HCT116 (cell line): ENCODE measurements around the gene KBTBD8. TPM values are rescaled to one million over a fixed set of nuclear protein-coding genes. Genes with fewer than 3 reads are reported as not detected.

Source experiments
- ATAC-seq: fragments of 200-7000 bp; cut with Tn5 transposase; 2 replicates; pipeline ENCODE4 v1.9.1; 2020; ENCODE audit warnings: mild to moderate bottlenecking, moderate library complexity
- BruUV-seq: library from RNA; stranded (reverse); fragments of 400-500 nt; replicated peaks from 2 replicates; lab custom pipeline; 2021; lab: Mats Ljungman, UMichigan
- CTCF ChIA-PET: fragments of 300-600 bp; sonication (Branson Sonifier 250); formaldehyde crosslinking; loops from one replicate; lab custom pipeline; 2021; ENCODE audit warnings: antibody characterized with exemption; lab: Charles Lee
- POLR2A ChIA-PET: fragments of 300-600, 350-600 bp; sonication (Branson Sonifier 250); formaldehyde crosslinking; loops from one replicate; lab custom pipeline; 2021; ENCODE audit warnings: antibody characterized with exemption; lab: Charles Lee
- RAD21 ChIA-PET, 2 experiments: fragments of 300-600 bp; sonication (Branson Sonifier 250); formaldehyde crosslinking; loops; one replicate each; lab custom pipeline; 2023; ENCODE audit warnings: low total read pairs in 2 of 2; ENCODE audit not compliant: uncharacterized antibody in 2 of 2, unreplicated experiment in 2 of 2, low non-redundant PET in 1 of 2; lab: Charles Lee
- DNase-seq: peaks from one replicate; pipeline ENCODE4 v3.0.0-alpha.2; 2010; ENCODE audit warnings: low read depth, low spot score
- H2AFZ ChIP-seq: fragments of 200-600 bp; shearing (Covaris generic), sonication (generic); 2 replicates; pipeline ENCODE4 v1.6.1; 2017; ENCODE audit warnings: low read depth, mixed run types, mixed read lengths, antibody characterized with exemption, low read length; ENCODE audit not compliant: poor library complexity, severe bottlenecking
- H3K27ac ChIP-seq: 2 replicates; pipeline ENCODE4 v1.5.1; 2012; ENCODE audit warnings: low read depth, low read length
- H3K27me3 ChIP-seq: fragments of 200-600 bp; sonication (generic); 2 replicates; pipeline ENCODE4 v1.6.1; 2016; ENCODE audit warnings: mixed run types, low read length, mixed read lengths; ENCODE audit not compliant: insufficient read depth
- H3K36me3 ChIP-seq, 2 experiments: fragments of 200-500 bp in 1 of 2; fragments of 200-600 bp in 1 of 2; sonication (Bioruptor generic) in 1 of 2; sonication (generic) in 1 of 2; 2 replicates each; pipeline versions ENCODE4 v1.5.1 to v1.6.1; 2014 to 2016; ENCODE audit warnings: low read length in 2 of 2, inconsistent platforms in 1 of 2, mixed read lengths in 1 of 2, mixed run types in 1 of 2; ENCODE audit not compliant: insufficient read depth in 2 of 2, control insufficient read depth in 1 of 2
- H3K4me1 ChIP-seq, 2 experiments: fragments of 200-600 bp in 1 of 2; sonication (generic) in 1 of 2; 2 replicates each; pipeline versions ENCODE4 v1.5.1 to v1.6.1; 2012 to 2017; ENCODE audit warnings: low read length in 2 of 2, inconsistent platforms in 1 of 2, mild to moderate bottlenecking in 1 of 2, mixed read lengths in 1 of 2, mixed run types in 1 of 2, moderate library complexity in 1 of 2; ENCODE audit not compliant: insufficient read depth in 2 of 2, control insufficient read depth in 1 of 2
- H3K4me2 ChIP-seq: fragments of 200-600 bp; sonication (generic); 2 replicates; pipeline ENCODE4 v1.6.1; 2017; ENCODE audit warnings: mixed run types, low read length, mixed read lengths
- H3K4me3 ChIP-seq, 2 experiments: fragments of 200-600 bp in 1 of 2; sonication (generic) in 1 of 2; replicated peaks in 1 of 2; 2 replicates each; pipeline ENCODE4 v1.5.1; 2011 to 2016; ENCODE audit warnings: low read length in 2 of 2, control low read depth in 1 of 2, low read depth in 1 of 2, mild to moderate bottlenecking in 1 of 2, mixed read lengths in 1 of 2, mixed run types in 1 of 2
- H3K79me2 ChIP-seq: fragments of 200-600 bp; sonication (generic); 2 replicates; pipeline ENCODE4 v1.6.1; 2017; ENCODE audit warnings: mild to moderate bottlenecking, mixed run types, low read length, moderate library complexity, mixed read lengths; ENCODE audit not compliant: insufficient read depth
- H3K9ac ChIP-seq: fragments of 200-600 bp; sonication (generic); 2 replicates; pipeline ENCODE4 v1.6.1; 2016; ENCODE audit warnings: low read length, mixed read lengths
- H3K9me2 ChIP-seq: fragments of 200-600 bp; sonication (generic), shearing (Covaris generic); 2 replicates; pipeline ENCODE4 v1.6.1; 2017; ENCODE audit warnings: mixed run types, mild to moderate bottlenecking, moderate library complexity; ENCODE audit not compliant: insufficient read depth
- H3K9me3 ChIP-seq, 2 experiments: fragments of 200-500 bp in 1 of 2; fragments of 200-600 bp in 1 of 2; sonication (Bioruptor generic) in 1 of 2; sonication (generic) in 1 of 2; 2 replicates each; pipeline ENCODE4 v1.6.1; 2014 to 2017; ENCODE audit warnings: low read length in 2 of 2, mixed read lengths in 2 of 2, inconsistent platforms in 1 of 2, low read depth in 1 of 2, mild to moderate bottlenecking in 1 of 2, mixed run types in 1 of 2, moderate library complexity in 1 of 2; ENCODE audit not compliant: control insufficient read depth in 1 of 2, insufficient read depth in 1 of 2
- H4K20me1 ChIP-seq: fragments of 200-600 bp; sonication (generic), shearing (Covaris generic); 2 replicates; pipeline ENCODE4 v1.6.1; 2017; ENCODE audit warnings: mixed run types, mild to moderate bottlenecking, moderate library complexity; ENCODE audit not compliant: insufficient read depth
- CBX3 ChIP-seq: IDR thresholded peaks from 2 replicates; pipeline ENCODE4 v1.6.1; 2012; ENCODE audit warnings: low read depth
- CEBPB ChIP-seq: IDR thresholded peaks from 2 replicates; pipeline ENCODE4 v1.6.1; 2012; ENCODE audit warnings: low read depth
- CTCF ChIP-seq, 3 experiments: fragments of 200-600 bp in 1 of 3; sonication (generic) in 1 of 3; IDR thresholded peaks in 2 of 3; conservative IDR thresholded peaks in 1 of 3; 2 replicates each; pipeline ENCODE4 v1.5.1; 2012 to 2017; ENCODE audit warnings: low read depth in 2 of 3, low read length in 2 of 3, antibody characterized with exemption in 1 of 3, borderline replicate concordance in 1 of 3, control low read depth in 1 of 3, mild to moderate bottlenecking in 1 of 3, mixed read lengths in 1 of 3, mixed run types in 1 of 3, moderate library complexity in 1 of 3; ENCODE audit not compliant: insufficient read depth in 1 of 3
- EGR1 ChIP-seq: IDR thresholded peaks from 2 replicates; pipeline ENCODE4 v1.6.1; 2012; ENCODE audit warnings: low read depth
- ELF1 ChIP-seq: IDR thresholded peaks from 2 replicates; pipeline ENCODE4 v1.6.1; 2012; ENCODE audit warnings: low read depth, borderline replicate concordance
- EZH2 ChIP-seq: fragments of 200-600 bp; sonication (generic); IDR thresholded peaks from 2 replicates; pipeline ENCODE4 v1.6.1; 2017; ENCODE audit warnings: antibody characterized with exemption, mixed run types
- EZH2phosphoT487 ChIP-seq: fragments of 200-600 bp; IDR thresholded peaks from 2 replicates; pipeline ENCODE4 v1.6.1; 2018; ENCODE audit warnings: antibody characterized with exemption, borderline replicate concordance
- FOSL1 ChIP-seq: IDR thresholded peaks from 2 replicates; pipeline ENCODE4 v1.6.1; 2012; ENCODE audit warnings: low read depth
- JUND ChIP-seq: IDR thresholded peaks from 2 replicates; pipeline ENCODE4 v1.6.1; 2012
- MAX ChIP-seq: IDR thresholded peaks from 2 replicates; pipeline ENCODE4 v1.6.1; 2012
- POLR2AphosphoS5 ChIP-seq: IDR thresholded peaks from 2 replicates; pipeline ENCODE4 v1.6.1; 2011; ENCODE audit warnings: mild to moderate bottlenecking, low read depth, low read length, moderate library complexity
- REST ChIP-seq: IDR thresholded peaks from 2 replicates; pipeline ENCODE4 v1.6.1; 2012; ENCODE audit warnings: low read depth
- SP1 ChIP-seq: IDR thresholded peaks from 2 replicates; pipeline ENCODE4 v1.6.1; 2012; ENCODE audit warnings: low read depth
- YY1 ChIP-seq: IDR thresholded peaks from 2 replicates; pipeline ENCODE4 v1.6.1; 2011; ENCODE audit warnings: low read length, low read depth, moderate library complexity, mild to moderate bottlenecking; ENCODE audit not compliant: insufficient replicate concordance; ENCODE audit errors: extremely low read depth
- ZNF274 ChIP-seq: fragments of 200-500 bp; sonication (Bioruptor generic); IDR thresholded peaks from 2 replicates; pipeline ENCODE4 v1.6.1; 2014; ENCODE audit warnings: mild to moderate bottlenecking, low read depth, low read length, inconsistent platforms
- intact Hi-C: fragments of 100-400 bp; cut with micrococcal nuclease; formaldehyde crosslinking; loops from 2 replicates; pipeline ENCODE4 v1.10.0; 2022
- total RNA-seq: library from RNA; stranded (reverse); gene quantifications from one replicate; pipeline ENCODE4 v1.2.1, GENCODE V29; 2021; ENCODE audit not compliant: unreplicated experiment

Gene KBTBD8
- total RNA-seq, 1 experiment from 2014 or later, result 1.4 TPM

GRCh38 chr3:67030785-67031740, 33.0 kb downstream of the KBTBD8 start:
- no peak for ATAC-seq
- BruUV-seq, result no TSS peak
- ChIA-PET CTCF (no interaction called here), RAD21 (no interaction called here), POLR2A (no interaction called here)
- Histone ChIP-seq H3K4me3 (no peak overlapping the region), H3K9me3 (no peaks in the 10 kb centered on the region), H3K36me3 (no peaks in the 10 kb centered on the region), H3K27me3 (no peaks in the 10 kb centered on the region), H3K9me2 (no peaks in the 10 kb centered on the region), H3K4me1 (no peaks in the 10 kb centered on the region), H3K27ac (no peak overlapping the region), H2AFZ (no peak overlapping the region), H3K79me2 (no peaks in the 10 kb centered on the region), H3K4me2 (no peak overlapping the region), H3K9ac (no peak overlapping the region), H4K20me1 (no peaks in the 10 kb centered on the region)
- intact Hi-C loops, result no loop called here
- no peak for DNase-seq
- TF ChIP-seq MAX (no peak), REST (no peak)

- Histone ChIP-seq H3K9ac (no peak overlapping the region), H3K9me2 (no peaks in the 10 kb centered on the region), H2AFZ (no peak overlapping the region), H4K20me1 (no peaks in the 10 kb centered on the region; the same call in 1 of the 2 replicates), H3K27me3 (no peaks in the 10 kb centered on the region), H3K9me3 (no peaks in the 10 kb centered on the region), H3K36me3 (no peaks in the 10 kb centered on the region), H3K4me2 (no peak overlapping the region), H3K4me3 (no peak overlapping the region), H3K27ac (no peak overlapping the region), H3K4me1 (no peaks in the 10 kb centered on the region), H3K79me2 (no peaks in the 10 kb centered on the region)
- BruUV-seq, result no TSS peak
- ATAC-seq (no peak), DNase-seq (no peak)
- RAD21 ChIA-PET, result no interaction called here
- intact Hi-C loops, result no loop called here
- CTCF ChIA-PET, result no interaction called here
- POLR2A ChIA-PET, result no interaction called here
- TF ChIP-seq CBX3 (no peak), POLR2AphosphoS5 (no peak), EZH2 (no peak), EGR1 (no peak), ZNF274 (no peak), EZH2phosphoT487 (no peak), CEBPB (no peak), ELF1 (no peak), YY1 (no peak), SP1 (no peak), JUND (no peak), CTCF (IDR thresholded peaks at IDR 0.05 in 2 of 3, conservative IDR thresholded peaks at IDR 0.05 in 1 of 3; ENCODE audit: borderline replicate concordance in 1 of 3, insufficient read depth in 1 of 3, low read depth in 2 of 3, low read length in 2 of 3) (no peak), FOSL1 (no peak)
These were observed 33.9 kb downstream of the KBTBD8 start for GRCh38 chr3:67031986-67032385.
